ENCODE results near the gene C2orf72. TPM values are rescaled to one million over a fixed set of nuclear protein-coding genes. Genes with fewer than 3 reads are reported as not detected.

Gene C2orf72
- total and polyA plus RNA-seq, 2 of the 13 experiments (the other 11 are each of a cell fraction or from before 2014, with no cell fraction given): 147 to 203 TPM

DNA sequence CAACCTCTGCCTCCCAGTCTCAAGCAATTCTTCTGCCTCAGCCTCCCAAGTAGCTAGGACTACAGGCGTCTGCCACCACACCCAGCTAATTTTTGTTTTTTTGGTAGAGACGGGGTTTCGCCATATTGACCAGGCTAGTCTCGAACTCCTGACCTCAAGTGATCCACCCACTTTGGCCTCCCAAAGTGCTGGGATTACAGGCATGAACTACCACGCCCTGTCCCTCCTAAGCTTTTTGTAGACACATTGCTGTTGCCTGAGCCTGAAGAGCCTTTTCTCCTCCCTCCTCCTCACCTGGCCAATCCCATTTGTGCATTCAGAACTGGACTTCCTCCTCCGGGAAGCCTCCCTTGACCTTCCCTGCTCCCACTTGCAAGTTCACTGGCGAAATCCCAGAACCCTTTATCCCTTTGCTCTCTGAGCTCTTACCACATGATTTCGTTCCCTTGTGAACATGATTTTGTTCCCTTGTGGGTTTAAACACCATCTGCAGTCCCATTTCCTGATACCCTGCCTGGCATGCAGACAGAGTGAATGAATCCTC lies 2.6 kb downstream of the C2orf72 start (continued):
- TF ChIP-seq THRA (CRISPR knock-in tag; IDR thresholded peaks at IDR 0.05; ENCODE audit: borderline replicate concordance) (peak; percentile 79; the same call in 1 of the 2 replicates), HOXD1 (CRISPR knock-in tag; IDR thresholded peaks at IDR 0.05) (no peak), RFX3 (CRISPR knock-in tag; IDR thresholded peaks at IDR 0.05) (no peak), MBNL3 (CRISPR knock-in tag; conservative IDR thresholded peaks at IDR 0.05) (no peak), DNMT3B (CRISPR knock-in tag; conservative IDR thresholded peaks at IDR 0.05) (no peak), ZNF230 (CRISPR knock-in tag; IDR thresholded peaks at IDR 0.05) (peak; percentile 80; the same call in 1 of the 2 replicates), FIP1L1 (IDR thresholded peaks at IDR 0.05; ENCODE audit: borderline replicate concordance, insufficient read depth, low read depth, low read length) (no peak), BRD4 (CRISPR knock-in tag; IDR thresholded peaks at IDR 0.05) (no peak; the same call in 1 of the 2 replicates), ZNF232 (CRISPR knock-in tag; IDR thresholded peaks at IDR 0.05; ENCODE audit: borderline replicate concordance) (no peak), BRF2 (CRISPR knock-in tag; IDR thresholded peaks at IDR 0.05) (no peak), ZGPAT (CRISPR knock-in tag; IDR thresholded peaks at IDR 0.05) (peak; percentile 79), ZNF790 (CRISPR knock-in tag; IDR thresholded peaks at IDR 0.05; ENCODE audit: borderline replicate concordance) (no peak), CERS6 (CRISPR knock-in tag; IDR thresholded peaks at IDR 0.05) (no peak), RFXANK (CRISPR knock-in tag; IDR thresholded peaks at IDR 0.05) (no peak), ZNF776 (CRISPR knock-in tag; IDR thresholded peaks at IDR 0.05) (no peak), DBP (CRISPR knock-in tag; IDR thresholded peaks at IDR 0.05; ENCODE audit: not compliant biosample characterization) (no peak), NFE2 (CRISPR knock-in tag; IDR thresholded peaks at IDR 0.05) (no peak), ZNF335 (CRISPR knock-in tag; IDR thresholded peaks at IDR 0.05) (peak; percentile 69; the same call in 1 of the 2 replicates)
- TF ChIP-seq, protein P1, sequence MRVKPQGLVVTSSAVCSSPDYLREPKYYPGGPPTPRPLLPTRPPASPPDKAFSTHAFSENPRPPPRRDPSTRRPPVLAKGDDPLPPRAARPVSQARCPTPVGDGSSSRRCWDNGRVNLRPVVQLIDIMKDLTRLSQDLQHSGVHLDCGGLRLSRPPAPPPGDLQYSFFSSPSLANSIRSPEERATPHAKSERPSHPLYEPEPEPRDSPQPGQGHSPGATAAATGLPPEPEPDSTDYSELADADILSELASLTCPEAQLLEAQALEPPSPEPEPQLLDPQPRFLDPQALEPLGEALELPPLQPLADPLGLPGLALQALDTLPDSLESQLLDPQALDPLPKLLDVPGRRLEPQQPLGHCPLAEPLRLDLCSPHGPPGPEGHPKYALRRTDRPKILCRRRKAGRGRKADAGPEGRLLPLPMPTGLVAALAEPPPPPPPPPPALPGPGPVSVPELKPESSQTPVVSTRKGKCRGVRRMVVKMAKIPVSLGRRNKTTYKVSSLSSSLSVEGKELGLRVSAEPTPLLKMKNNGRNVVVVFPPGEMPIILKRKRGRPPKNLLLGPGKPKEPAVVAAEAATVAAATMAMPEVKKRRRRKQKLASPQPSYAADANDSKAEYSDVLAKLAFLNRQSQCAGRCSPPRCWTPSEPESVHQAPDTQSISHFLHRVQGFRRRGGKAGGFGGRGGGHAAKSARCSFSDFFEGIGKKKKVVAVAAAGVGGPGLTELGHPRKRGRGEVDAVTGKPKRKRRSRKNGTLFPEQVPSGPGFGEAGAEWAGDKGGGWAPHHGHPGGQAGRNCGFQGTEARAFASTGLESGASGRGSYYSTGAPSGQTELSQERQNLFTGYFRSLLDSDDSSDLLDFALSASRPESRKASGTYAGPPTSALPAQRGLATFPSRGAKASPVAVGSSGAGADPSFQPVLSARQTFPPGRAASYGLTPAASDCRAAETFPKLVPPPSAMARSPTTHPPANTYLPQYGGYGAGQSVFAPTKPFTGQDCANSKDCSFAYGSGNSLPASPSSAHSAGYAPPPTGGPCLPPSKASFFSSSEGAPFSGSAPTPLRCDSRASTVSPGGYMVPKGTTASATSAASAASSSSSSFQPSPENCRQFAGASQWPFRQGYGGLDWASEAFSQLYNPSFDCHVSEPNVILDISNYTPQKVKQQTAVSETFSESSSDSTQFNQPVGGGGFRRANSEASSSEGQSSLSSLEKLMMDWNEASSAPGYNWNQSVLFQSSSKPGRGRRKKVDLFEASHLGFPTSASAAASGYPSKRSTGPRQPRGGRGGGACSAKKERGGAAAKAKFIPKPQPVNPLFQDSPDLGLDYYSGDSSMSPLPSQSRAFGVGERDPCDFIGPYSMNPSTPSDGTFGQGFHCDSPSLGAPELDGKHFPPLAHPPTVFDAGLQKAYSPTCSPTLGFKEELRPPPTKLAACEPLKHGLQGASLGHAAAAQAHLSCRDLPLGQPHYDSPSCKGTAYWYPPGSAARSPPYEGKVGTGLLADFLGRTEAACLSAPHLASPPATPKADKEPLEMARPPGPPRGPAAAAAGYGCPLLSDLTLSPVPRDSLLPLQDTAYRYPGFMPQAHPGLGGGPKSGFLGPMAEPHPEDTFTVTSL (CRISPR knock-in tag; IDR thresholded peaks at IDR 0.05; ENCODE audit: borderline replicate concordance): 0 out of 2 replicates have a peak, but pooled peaks have one; percentile 34

Data from HepG2 (cell line).